NCI-H1436 (cell line): ENCODE measurements around the gene RFTN2.

Experiments used
- DNase-seq: peaks from one replicate; lab custom pipeline; 2025; lab: John Stamatoyannopoulos, UW

Gene RFTN2

DNA sequence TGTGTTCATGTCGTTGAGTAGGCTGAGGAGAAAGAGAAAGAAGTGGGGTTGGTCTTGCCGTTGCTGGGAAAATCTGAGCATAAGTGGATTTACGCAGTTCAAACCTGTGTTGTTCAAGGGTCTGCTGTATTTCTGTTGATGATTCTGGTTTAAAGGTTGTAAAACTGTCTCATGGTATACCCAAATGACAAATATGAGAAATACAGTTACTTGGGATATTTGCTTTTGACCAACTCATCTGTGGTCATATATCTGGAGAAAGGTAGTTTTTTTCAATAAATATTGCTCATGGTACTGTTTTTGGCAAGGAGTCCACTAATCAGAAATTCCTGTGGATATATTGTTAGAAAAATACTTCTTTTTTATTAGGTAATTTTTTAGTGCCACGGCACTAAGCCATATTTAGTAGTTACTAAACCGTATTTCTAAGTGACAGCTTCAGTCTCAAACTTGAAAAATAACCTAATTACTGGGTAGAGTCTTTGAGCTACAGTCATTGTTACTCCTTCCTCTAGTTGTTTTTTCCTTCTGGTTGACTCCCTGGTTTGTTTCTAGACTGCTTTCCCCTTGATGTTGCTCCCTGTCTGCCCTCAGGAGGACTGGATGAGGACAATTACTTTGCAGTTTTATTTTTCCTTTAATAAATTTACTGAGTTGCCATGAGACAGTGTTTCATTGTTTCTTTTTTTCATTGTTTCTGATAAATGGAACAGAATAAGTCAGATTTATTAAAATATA, 128.1 kb downstream of the RFTN2 start:
- no peak for DNase-seq

DNA sequence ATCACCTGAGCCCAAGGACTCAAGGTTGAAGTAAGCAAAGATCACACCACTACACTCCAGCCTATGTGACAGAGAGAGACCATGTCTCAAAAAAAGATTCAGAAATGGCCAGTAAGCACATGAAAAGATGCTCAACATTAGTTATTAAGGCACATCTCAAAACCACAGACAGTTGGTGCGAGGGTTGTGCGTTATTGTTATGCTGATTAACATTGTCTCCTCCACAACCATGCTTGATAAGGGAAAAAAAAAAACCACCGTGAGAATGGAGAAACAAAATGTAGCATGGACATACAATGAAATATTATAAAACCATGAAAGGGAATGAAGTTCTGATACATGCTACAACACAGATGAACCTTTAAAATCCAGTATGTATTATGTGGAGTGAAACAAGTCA, 132.2 kb downstream of the RFTN2 start:
- no peak for DNase-seq

DNA sequence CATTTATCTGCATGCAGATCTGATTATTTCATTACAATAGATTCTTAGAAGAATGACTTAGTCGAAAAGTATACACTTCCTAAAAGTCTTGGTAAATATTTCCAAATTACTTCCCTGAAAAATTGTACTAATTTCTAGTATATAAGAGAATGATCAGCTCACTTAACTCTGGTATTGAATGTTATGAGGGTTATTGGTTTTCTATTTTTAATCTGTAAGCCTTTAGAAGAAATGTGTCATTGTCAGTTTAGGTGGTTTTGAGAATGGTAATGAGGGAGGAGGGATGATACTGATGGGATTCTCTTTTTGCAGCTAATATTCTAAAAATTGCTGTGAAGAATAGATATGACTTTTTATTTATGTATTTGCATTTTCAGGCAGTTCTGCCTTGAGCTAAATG, 135.7 kb downstream of the RFTN2 start:
- DNase-seq, result no peak

DNA sequence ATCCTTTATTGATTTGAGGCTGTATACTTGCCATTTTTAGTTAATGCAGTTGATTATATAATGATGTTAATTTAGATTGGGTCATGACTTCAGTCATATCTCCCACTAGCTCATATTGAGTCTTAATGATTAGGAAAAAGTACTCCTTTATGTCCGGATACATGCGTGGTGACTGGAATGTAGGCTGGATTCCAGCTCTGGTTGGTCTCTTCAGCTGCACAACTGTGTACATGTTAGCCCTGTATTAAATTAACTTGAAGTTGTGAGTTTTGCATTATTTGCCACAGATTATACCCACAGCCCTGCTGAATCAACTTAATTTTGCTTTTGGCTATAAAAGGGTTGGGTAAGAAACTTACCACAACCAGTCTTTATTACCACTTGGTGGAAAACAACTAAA, 137.0 kb downstream of the RFTN2 start:
- DNase-seq, result no peak
